ENCODE data around the gene CLEC16A.

CLEC16A gene

GRCh38 chr16:11064202-11064540 is 119.8 kb downstream of the CLEC16A start:
- no peak overlapping the region for H3K4me3 ChIP-seq (ENCODE audit: low read depth, low read length)
- TF ChIP-seq CTCF (IDR thresholded peaks at IDR 0.05; ENCODE audit: low read depth, low read length) = no peak

GRCh38 chr16:11064851-11065250 is 120.5 kb downstream of the CLEC16A start:
- TF ChIP-seq CTCF (IDR thresholded peaks at IDR 0.05; ENCODE audit: low read depth, low read length) = no peak
- H3K4me3 ChIP-seq (ENCODE audit: low read depth, low read length) = no peak overlapping the region

- H3K4me3 ChIP-seq (ENCODE audit: low read depth, low read length) = no peak overlapping the region
- no peak for TF ChIP-seq CTCF (IDR thresholded peaks at IDR 0.05; ENCODE audit: low read depth, low read length)
These were observed 122.0 kb downstream of the CLEC16A start for GRCh38 chr16:11066261-11066870.

- no peak for TF ChIP-seq CTCF (IDR thresholded peaks at IDR 0.05; ENCODE audit: low read depth, low read length)
- no peak overlapping the region for H3K4me3 ChIP-seq (ENCODE audit: low read depth, low read length)
These were observed 122.9 kb downstream of the CLEC16A start for GRCh38 chr16:11067266-11067665.

- H3K4me3 ChIP-seq (ENCODE audit: low read depth, low read length) = no peak overlapping the region
- no peak for TF ChIP-seq CTCF (IDR thresholded peaks at IDR 0.05; ENCODE audit: low read depth, low read length)
These were observed 123.4 kb downstream of the CLEC16A start for GRCh38 chr16:11067697-11068141.

- TF ChIP-seq CTCF (IDR thresholded peaks at IDR 0.05; ENCODE audit: low read depth, low read length) = no peak
These were observed 127.5 kb downstream of the CLEC16A start for GRCh38 chr16:11071829-11072228.

GRCh38 chr16:11072420-11073153 is 128.2 kb downstream of the CLEC16A start:
- no peak for TF ChIP-seq CTCF (IDR thresholded peaks at IDR 0.05; ENCODE audit: low read depth, low read length)
- no peak overlapping the region for H3K4me3 ChIP-seq (ENCODE audit: low read depth, low read length)

More at GRCh38 chr16:11071829-11072228, 127.5 kb downstream of the CLEC16A start:
- H3K4me3 ChIP-seq (ENCODE audit: low read depth, low read length) = no peak overlapping the region

All from WI38 (cell line).